ENCODE measurements around the gene AP2B1.

DNA sequence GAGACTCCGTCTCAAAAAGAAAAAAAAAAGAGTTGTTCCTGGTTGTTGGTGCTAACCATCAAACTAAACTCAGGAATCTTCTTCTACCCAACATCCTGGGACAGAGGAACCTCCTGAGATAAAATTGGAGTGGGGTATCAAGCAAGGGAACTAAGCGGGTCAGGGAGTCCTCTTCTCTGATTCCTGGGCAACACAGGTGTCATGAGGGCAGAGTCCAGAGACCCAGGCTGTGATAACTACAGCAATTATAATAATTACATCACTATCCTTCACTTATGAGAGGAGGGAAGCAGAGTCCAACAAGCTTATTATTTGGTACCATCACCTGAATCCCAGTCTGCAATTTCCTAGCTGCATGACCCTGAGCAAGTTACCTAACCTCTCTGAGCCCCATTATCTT is 181.7 kb downstream of the AP2B1 start:
- TF ChIP-seq POLR2A (IDR thresholded peaks at IDR 0.05) = no peak
- TF ChIP-seq, protein P1, sequence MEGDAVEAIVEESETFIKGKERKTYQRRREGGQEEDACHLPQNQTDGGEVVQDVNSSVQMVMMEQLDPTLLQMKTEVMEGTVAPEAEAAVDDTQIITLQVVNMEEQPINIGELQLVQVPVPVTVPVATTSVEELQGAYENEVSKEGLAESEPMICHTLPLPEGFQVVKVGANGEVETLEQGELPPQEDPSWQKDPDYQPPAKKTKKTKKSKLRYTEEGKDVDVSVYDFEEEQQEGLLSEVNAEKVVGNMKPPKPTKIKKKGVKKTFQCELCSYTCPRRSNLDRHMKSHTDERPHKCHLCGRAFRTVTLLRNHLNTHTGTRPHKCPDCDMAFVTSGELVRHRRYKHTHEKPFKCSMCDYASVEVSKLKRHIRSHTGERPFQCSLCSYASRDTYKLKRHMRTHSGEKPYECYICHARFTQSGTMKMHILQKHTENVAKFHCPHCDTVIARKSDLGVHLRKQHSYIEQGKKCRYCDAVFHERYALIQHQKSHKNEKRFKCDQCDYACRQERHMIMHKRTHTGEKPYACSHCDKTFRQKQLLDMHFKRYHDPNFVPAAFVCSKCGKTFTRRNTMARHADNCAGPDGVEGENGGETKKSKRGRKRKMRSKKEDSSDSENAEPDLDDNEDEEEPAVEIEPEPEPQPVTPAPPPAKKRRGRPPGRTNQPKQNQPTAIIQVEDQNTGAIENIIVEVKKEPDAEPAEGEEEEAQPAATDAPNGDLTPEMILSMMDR (IDR thresholded peaks at IDR 0.05) = no peak

Data from esophagus squamous epithelium (tissue), 4 donors.